Measurements from ENCODE around the gene TBC1D7.

DNA sequence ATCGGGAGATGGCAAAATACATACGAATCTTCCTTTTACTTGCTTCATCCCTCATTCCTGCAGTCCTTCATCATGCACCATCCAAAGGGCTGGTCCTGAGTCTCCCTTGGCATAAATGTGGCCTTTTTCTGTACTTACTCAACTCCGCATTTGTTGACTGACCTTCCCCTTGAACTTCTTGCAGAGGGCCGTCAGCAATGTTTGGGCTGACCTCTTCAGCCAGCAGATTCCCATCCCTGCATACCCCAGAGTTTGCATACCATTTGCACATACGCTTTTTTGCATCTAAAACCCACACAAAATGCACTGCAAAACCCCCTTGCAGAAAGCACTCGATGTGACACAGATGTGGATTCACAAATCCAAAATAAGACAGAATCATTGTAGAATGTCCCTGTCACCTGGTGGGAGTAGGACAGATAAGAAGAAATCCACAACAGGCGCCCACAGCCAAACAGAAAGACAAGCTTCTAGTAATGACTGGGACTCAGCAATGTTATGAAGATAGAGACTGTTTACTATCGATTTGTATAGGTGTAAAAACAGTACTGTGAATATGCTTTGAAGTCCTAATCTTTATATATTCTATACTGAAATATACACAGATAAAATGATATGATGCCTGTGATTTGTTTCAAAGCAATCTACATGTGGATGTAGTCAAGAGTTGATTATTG lies 45.8 kb downstream of the TBC1D7 start:
- TF ChIP-seq CTCF (IDR thresholded peaks at IDR 0.05), result no peak
- TF ChIP-seq EZH2 (IDR thresholded peaks at IDR 0.05; ENCODE audit: borderline replicate concordance, insufficient read depth, low read depth, low read length, poor library complexity, severe bottlenecking), result no peak

All from B cell (primary cell).